Measurements from ENCODE around the gene MUC5AC. TPM values are rescaled to one million over a fixed set of nuclear protein-coding genes. Genes with fewer than 3 reads are reported as not detected.

MUC5AC gene
- total RNA-seq, 1 donor from 2014 or later, result 1.4 TPM

- no peak for DNase-seq (ENCODE audit: extremely low spot score, unreplicated experiment)
- TF ChIP-seq CTCF (conservative IDR thresholded peaks at IDR 0.05), result no peak
- Mint-ChIP-seq H3K36me3 (no peaks in the 10 kb centered on the region), H3K4me1 (ENCODE audit: unreplicated experiment) (no peaks in the 10 kb centered on the region), H3K27ac (no peak overlapping the region), H3K27me3 (no peaks in the 10 kb centered on the region), H3K9me3 (no peaks in the 10 kb centered on the region), H3K4me3 (no peak overlapping the region)
These were observed 72.3 kb downstream of the MUC5AC start for GRCh38 chr11:1230121-1230455.

- Mint-ChIP-seq H3K4me3 (no peak overlapping the region), H3K4me1 (ENCODE audit: unreplicated experiment) (no peaks in the 10 kb centered on the region), H3K36me3 (no peaks in the 10 kb centered on the region), H3K9me3 (no peaks in the 10 kb centered on the region), H3K27ac (no peak overlapping the region), H3K27me3 (no peaks in the 10 kb centered on the region)
- DNase-seq (ENCODE audit: extremely low spot score, unreplicated experiment), result no peak
- no peak for TF ChIP-seq CTCF (conservative IDR thresholded peaks at IDR 0.05)
These were observed 73.0 kb downstream of the MUC5AC start for GRCh38 chr11:1230456-1231395.

GRCh38 chr11:1231396-1232020 is 73.8 kb downstream of the MUC5AC start:
- no peak overlapping the region for H3K27ac Mint-ChIP-seq
- no peak for DNase-seq (ENCODE audit: extremely low spot score, unreplicated experiment)
- H3K4me3 Mint-ChIP-seq, result no peak overlapping the region
- H3K27me3 Mint-ChIP-seq, result no peaks in the 10 kb centered on the region
- TF ChIP-seq CTCF (conservative IDR thresholded peaks at IDR 0.05), result no peak
- H3K4me1 Mint-ChIP-seq (ENCODE audit: unreplicated experiment), result no peaks in the 10 kb centered on the region
- H3K36me3 Mint-ChIP-seq, result no peaks in the 10 kb centered on the region
- H3K9me3 Mint-ChIP-seq, result no peaks in the 10 kb centered on the region

- no peak overlapping the region for H3K27ac Mint-ChIP-seq
- H3K36me3 Mint-ChIP-seq, result no peaks in the 10 kb centered on the region
- no peak overlapping the region for H3K4me3 Mint-ChIP-seq
- H3K9me3 Mint-ChIP-seq, result no peaks in the 10 kb centered on the region
- no peak for TF ChIP-seq CTCF (conservative IDR thresholded peaks at IDR 0.05)
- DNase-seq (ENCODE audit: extremely low spot score, unreplicated experiment), result no peak
- no peaks in the 10 kb centered on the region for H3K4me1 Mint-ChIP-seq (ENCODE audit: unreplicated experiment)
- H3K27me3 Mint-ChIP-seq, result no peaks in the 10 kb centered on the region
These were observed 74.5 kb downstream of the MUC5AC start for GRCh38 chr11:1232021-1232882.

GRCh38 chr11:1232883-1233321 is 75.1 kb downstream of the MUC5AC start:
- H3K4me3 Mint-ChIP-seq, result no peak overlapping the region
- no peaks in the 10 kb centered on the region for H3K36me3 Mint-ChIP-seq
- H3K4me1 Mint-ChIP-seq (ENCODE audit: unreplicated experiment), result no peaks in the 10 kb centered on the region
- TF ChIP-seq CTCF (conservative IDR thresholded peaks at IDR 0.05), result no peak
- no peak overlapping the region for H3K27ac Mint-ChIP-seq
- DNase-seq (ENCODE audit: extremely low spot score, unreplicated experiment), result no peak
- no peaks in the 10 kb centered on the region for H3K27me3 Mint-ChIP-seq
- H3K9me3 Mint-ChIP-seq, result no peaks in the 10 kb centered on the region
